LHCN-M2 (cell line): ENCODE measurements around the gene ITGAE. TPM values are rescaled to one million over a fixed set of nuclear protein-coding genes. Genes with fewer than 3 reads are reported as not detected.
"Not testable (repeated sequence)": the region's sequence is repeated elsewhere in the genome, so short reads cannot be mapped to it uniquely, and the experiment has no call there.

Experiments used
- DNase-seq: peaks from one replicate; pipeline ENCODE4 v3.0.0-alpha.2; 2012; ENCODE audit warnings: low read depth
- total RNA-seq: library from RNA; depleted of rRNA; stranded (reverse); fragments of >200 nt; gene quantifications from 2 replicates; pipeline ENCODE4 v1.2.3, GENCODE V29; 2014

The ITGAE gene
- total RNA-seq, 1 experiment from 2014 or later: 38.6 TPM

GRCh38 chr17:3795390-3796102 is 5.4 kb downstream of the ITGAE start:
- no peak for DNase-seq

- DNase-seq: no peak
These were observed 6.2 kb downstream of the ITGAE start for GRCh38 chr17:3794557-3795389.

GRCh38 chr17:3794152-3794551 is 6.8 kb downstream of the ITGAE start:
- DNase-seq: not testable (repeated sequence)

GRCh38 chr17:3793258-3793657 is 7.7 kb downstream of the ITGAE start:
- DNase-seq: not testable (repeated sequence)

- no peak for DNase-seq
These were observed 8.5 kb downstream of the ITGAE start for GRCh38 chr17:3792481-3792880.

GRCh38 chr17:3788200-3788599 is 12.8 kb downstream of the ITGAE start:
- no peak for DNase-seq

GRCh38 chr17:3785323-3785722 is 15.7 kb downstream of the ITGAE start:
- DNase-seq: not testable (repeated sequence)

- no peak for DNase-seq
These were observed 18.2 kb downstream of the ITGAE start for GRCh38 chr17:3782751-3783150.

GRCh38 chr17:3780986-3781385 is 20.0 kb downstream of the ITGAE start:
- DNase-seq: no peak

- DNase-seq: no peak
These were observed 23.4 kb downstream of the ITGAE start for GRCh38 chr17:3777366-3778120.

GRCh38 chr17:3773966-3774365 is 27.0 kb downstream of the ITGAE start:
- DNase-seq: no peak

GRCh38 chr17:3773511-3773910 is 27.5 kb downstream of the ITGAE start:
- peak; percentile 32 for DNase-seq

GRCh38 chr17:3772764-3773163 is 28.2 kb downstream of the ITGAE start:
- no peak for DNase-seq

- DNase-seq: no peak
These were observed 29.8 kb downstream of the ITGAE start for GRCh38 chr17:3771140-3771539.

GRCh38 chr17:3770466-3770865 is 30.5 kb downstream of the ITGAE start:
- DNase-seq: no peak

GRCh38 chr17:3768769-3769168 is 32.2 kb downstream of the ITGAE start:
- no peak for DNase-seq

- DNase-seq: no peak
These were observed 32.6 kb downstream of the ITGAE start for GRCh38 chr17:3768341-3768740.

GRCh38 chr17:3766779-3767178 is 34.2 kb downstream of the ITGAE start:
- DNase-seq: no peak

GRCh38 chr17:3765981-3766380 is 35.0 kb downstream of the ITGAE start:
- DNase-seq: no peak

- no peak for DNase-seq
These were observed 37.2 kb downstream of the ITGAE start for GRCh38 chr17:3763777-3764170.

GRCh38 chr17:3762922-3763776 is 37.8 kb downstream of the ITGAE start:
- DNase-seq: no peak
